Activated CD4-positive, alpha-beta T cell treated with anti-CD3 and anti-CD28 coated beads for 4 hours (primary cell): ENCODE measurements around the gene SLC39A10.
"Not testable (repeated sequence)": the region's sequence is repeated elsewhere in the genome, so short reads cannot be mapped to it uniquely, and the experiment has no call there.

Source experiments
- DNase-seq, 2 donors: peaks; one replicate each; pipeline ENCODE4 v3.0.0-alpha.2; 2020

SLC39A10 gene

GRCh38 chr2:195647302-195647701, 9.7 kb upstream of the SLC39A10 start:
- no peak for DNase-seq

- DNase-seq = not testable (repeated sequence)
Measured at GRCh38 chr2:195648370-195648769, 8.7 kb upstream of the SLC39A10 start.

- DNase-seq = no peak
Measured at GRCh38 chr2:195648787-195649186, 8.2 kb upstream of the SLC39A10 start.

- no peak for DNase-seq
Measured at GRCh38 chr2:195649629-195650190, 7.3 kb upstream of the SLC39A10 start.

- DNase-seq = no peak
Measured at GRCh38 chr2:195651046-195651445, 6.0 kb upstream of the SLC39A10 start.

- DNase-seq = no peak
Measured at GRCh38 chr2:195652911-195653310, 4.1 kb upstream of the SLC39A10 start.

- DNase-seq = no peak
Measured at GRCh38 chr2:195656161-195656858, 716 bp upstream of the SLC39A10 start.

GRCh38 chr2:195657634-195658540, 861 bp downstream of the SLC39A10 start:
- peak; percentile 56 to 60 for DNase-seq

GRCh38 chr2:195658541-195658890, 1.5 kb downstream of the SLC39A10 start:
- DNase-seq = peak; percentile 24 to 40

- peak in 1 of 2 donors; percentile 18 for DNase-seq
Measured at GRCh38 chr2:195659114-195659513, 2.1 kb downstream of the SLC39A10 start.

- peak; percentile 84 to 92 for DNase-seq
Measured at GRCh38 chr2:195659982-195660890, 3.2 kb downstream of the SLC39A10 start.

- no peak for DNase-seq
Measured at GRCh38 chr2:195662138-195662537, 5.1 kb downstream of the SLC39A10 start.

- DNase-seq = no peak
Measured at GRCh38 chr2:195663007-195663406, 6.0 kb downstream of the SLC39A10 start.

- no peak for DNase-seq
Measured at GRCh38 chr2:195664528-195664927, 7.5 kb downstream of the SLC39A10 start.

GRCh38 chr2:195665153-195665552, 8.1 kb downstream of the SLC39A10 start:
- DNase-seq = not testable (repeated sequence)

- DNase-seq = no peak
Measured at GRCh38 chr2:195666113-195666712, 9.2 kb downstream of the SLC39A10 start.

GRCh38 chr2:195667974-195668373, 10.9 kb downstream of the SLC39A10 start:
- no peak for DNase-seq

GRCh38 chr2:195670191-195670590, 13.2 kb downstream of the SLC39A10 start:
- DNase-seq = no peak

- DNase-seq = no peak
Measured at GRCh38 chr2:195671563-195671962, 14.5 kb downstream of the SLC39A10 start.

- DNase-seq = no peak
Measured at GRCh38 chr2:195672674-195673073, 15.6 kb downstream of the SLC39A10 start.

- DNase-seq = no peak
Measured at GRCh38 chr2:195674491-195675221, 17.6 kb downstream of the SLC39A10 start.
